ENCODE results near the gene CDK13. TPM values are rescaled to one million over a fixed set of nuclear protein-coding genes. Genes with fewer than 3 reads are reported as not detected.

Gene CDK13
- total RNA-seq, 1 experiment from 2014 or later: 39.2 TPM

GRCh38 chr7:39979406-39980073 is 29.5 kb downstream of the CDK13 start (continued):
- TF ChIP-seq STAT6 (CRISPR knock-in tag; conservative IDR thresholded peaks at IDR 0.05; ENCODE audit: low read depth) (no peak), ZNF263 (CRISPR knock-in tag; IDR thresholded peaks at IDR 0.05; ENCODE audit: low read depth) (no peak), ZNF219 (CRISPR knock-in tag; IDR thresholded peaks at IDR 0.05; ENCODE audit: borderline replicate concordance) (no peak), TEAD4 (CRISPR knock-in tag; IDR thresholded peaks at IDR 0.05) (no peak), JAZF1 (CRISPR knock-in tag; IDR thresholded peaks at IDR 0.05) (no peak), ZNF138 (CRISPR knock-in tag; conservative IDR thresholded peaks at IDR 0.05) (no peak), ETV6 (CRISPR knock-in tag; IDR thresholded peaks at IDR 0.05) (no peak), CREB1 (CRISPR knock-in tag; IDR thresholded peaks at IDR 0.05) (no peak)

GRCh38 chr7:39985398-39985918 is 35.4 kb downstream of the CDK13 start:
- POLR2A ChIA-PET: interaction anchor here (1.0 kb wide), 1 partner anchor 16 kb away, joined by 3 read pairs; no protein-coding TSS in a partner anchor
- Mint-ChIP-seq H3K4me3 (no peak overlapping the region), H3K27me3 (ENCODE audit: low read depth) (no peaks in the 10 kb centered on the region), H3K36me3 (peaks cover 13% of the 10 kb centered on the region), H3K27ac (peak overlapping the region; percentile 79), H3K9me3 (no peaks in the 10 kb centered on the region), H3K4me1 (peaks cover 26% of the 10 kb centered on the region)
- CTCF ChIA-PET: interaction anchor here (1.3 kb wide), 1 partner anchor 67 kb away, joined by 5 read pairs; no protein-coding TSS in a partner anchor
- ATAC-seq: no peak
- DNase-seq (ENCODE audit: low spot score): no peak
- TF ChIP-seq RORB (CRISPR knock-in tag; IDR thresholded peaks at IDR 0.05) (no peak), ATF3 (CRISPR knock-in tag; conservative IDR thresholded peaks at IDR 0.05) (no peak)

GRCh38 chr7:39987641-39988347 is 37.7 kb downstream of the CDK13 start:
- H3K36me3 Mint-ChIP-seq: peaks cover 13% of the 10 kb centered on the region
- DNase-seq (ENCODE audit: low spot score) (no peak), ATAC-seq (no peak)
- no peak overlapping the region for H3K4me3 Mint-ChIP-seq
- H3K9me3 Mint-ChIP-seq: no peaks in the 10 kb centered on the region
- CTCF ChIA-PET: no interaction called here
- H3K4me1 Mint-ChIP-seq: peaks cover 23% of the 10 kb centered on the region
- POLR2A ChIA-PET: no interaction called here
- no peaks in the 10 kb centered on the region for H3K27me3 Mint-ChIP-seq (ENCODE audit: low read depth)
- peak overlapping the region; percentile 71 for H3K27ac Mint-ChIP-seq
- TF ChIP-seq SMAD3 (CRISPR knock-in tag; IDR thresholded peaks at IDR 0.05; ENCODE audit: borderline replicate concordance): no peak

- Mint-ChIP-seq H3K27ac (no peak overlapping the region), H3K36me3 (no peaks in the 10 kb centered on the region), H3K4me1 (peaks cover 7% of the 10 kb centered on the region), H3K27me3 (ENCODE audit: low read depth) (no peaks in the 10 kb centered on the region), H3K9me3 (no peaks in the 10 kb centered on the region), H3K4me3 (no peak overlapping the region)
- DNase-seq (ENCODE audit: low spot score): no peak
- ATAC-seq: no peak
- ChIA-PET CTCF (interaction anchor here (1.1 kb wide), 1 partner anchor 22 kb away, joined by 3 read pairs; no protein-coding TSS in a partner anchor), POLR2A (no interaction called here)
- TF ChIP-seq ATF3 (CRISPR knock-in tag; conservative IDR thresholded peaks at IDR 0.05) (no peak), ZNF317 (CRISPR knock-in tag; IDR thresholded peaks at IDR 0.05; ENCODE audit: borderline replicate concordance, low read depth) (no peak), SP1 (CRISPR knock-in tag; conservative IDR thresholded peaks at IDR 0.05) (no peak), MYBL2 (CRISPR knock-in tag; IDR thresholded peaks at IDR 0.05) (no peak), JAZF1 (CRISPR knock-in tag; IDR thresholded peaks at IDR 0.05) (no peak), CBFB (CRISPR knock-in tag; IDR thresholded peaks at IDR 0.05; ENCODE audit: low read depth) (no peak), PRDM15 (CRISPR knock-in tag; IDR thresholded peaks at IDR 0.05) (no peak), ZNF423 (CRISPR knock-in tag; IDR thresholded peaks at IDR 0.05) (no peak), NFATC4 (CRISPR knock-in tag; IDR thresholded peaks at IDR 0.05) (no peak), NR2C2 (CRISPR knock-in tag; IDR thresholded peaks at IDR 0.05) (no peak), CREB1 (CRISPR knock-in tag; IDR thresholded peaks at IDR 0.05) (no peak), GTF2I (CRISPR knock-in tag; conservative IDR thresholded peaks at IDR 0.05) (no peak), CREM (CRISPR knock-in tag; IDR thresholded peaks at IDR 0.05) (no peak)
These were observed 50.8 kb downstream of the CDK13 start for GRCh38 chr7:40000734-40001315.

All from WTC11 (cell line).